HAP-1 (cell line): ENCODE results near the gene CDC14A.
"Not testable (repeated sequence)": the region's sequence is repeated elsewhere in the genome, so short reads cannot be mapped to it uniquely, and the experiment has no call there.

Source experiments
- DNase-seq, 2 experiments: peaks; one replicate each; pipeline ENCODE4 v3.0.0-alpha.2; 2016 to 2020; ENCODE audit warnings: low spot score in 2 of 2
- H3K27me3 ChIP-seq: fragments of 250-450 bp; sonication (Bioruptor Pico); 2 replicates; pipeline ENCODE4 v1.5.1; 2020; ENCODE audit warnings: low read depth, mild to moderate bottlenecking, moderate library complexity
- H3K36me3 ChIP-seq: fragments of 250-450 bp; sonication (Bioruptor Pico); replicated peaks from 2 replicates; pipeline ENCODE4 v1.5.1; 2020; ENCODE audit warnings: mild to moderate bottlenecking
- H3K4me1 ChIP-seq: fragments of 250-450 bp; sonication (Bioruptor Pico); 2 replicates; pipeline ENCODE4 v1.5.1; 2020; ENCODE audit warnings: mild to moderate bottlenecking
- H3K4me3 ChIP-seq: fragments of 250-450 bp; sonication (Bioruptor Pico); 2 replicates; pipeline ENCODE4 v1.5.1; 2020; ENCODE audit warnings: mild to moderate bottlenecking, moderate library complexity
- H3K9me3 ChIP-seq: fragments of 250-450 bp; sonication (Bioruptor Pico); 2 replicates; pipeline ENCODE4 v1.5.1; 2020; ENCODE audit warnings: mild to moderate bottlenecking, moderate library complexity
- in situ Hi-C: fragments of 300-500 bp; cut with MboI; formaldehyde crosslinking; loops from 3 replicates; pipeline ENCODE4 v1.14.3; 2020; ENCODE audit warnings: low sequenced_read_pairs, inconsistent platforms, mixed read lengths

The CDC14A gene

DNA sequence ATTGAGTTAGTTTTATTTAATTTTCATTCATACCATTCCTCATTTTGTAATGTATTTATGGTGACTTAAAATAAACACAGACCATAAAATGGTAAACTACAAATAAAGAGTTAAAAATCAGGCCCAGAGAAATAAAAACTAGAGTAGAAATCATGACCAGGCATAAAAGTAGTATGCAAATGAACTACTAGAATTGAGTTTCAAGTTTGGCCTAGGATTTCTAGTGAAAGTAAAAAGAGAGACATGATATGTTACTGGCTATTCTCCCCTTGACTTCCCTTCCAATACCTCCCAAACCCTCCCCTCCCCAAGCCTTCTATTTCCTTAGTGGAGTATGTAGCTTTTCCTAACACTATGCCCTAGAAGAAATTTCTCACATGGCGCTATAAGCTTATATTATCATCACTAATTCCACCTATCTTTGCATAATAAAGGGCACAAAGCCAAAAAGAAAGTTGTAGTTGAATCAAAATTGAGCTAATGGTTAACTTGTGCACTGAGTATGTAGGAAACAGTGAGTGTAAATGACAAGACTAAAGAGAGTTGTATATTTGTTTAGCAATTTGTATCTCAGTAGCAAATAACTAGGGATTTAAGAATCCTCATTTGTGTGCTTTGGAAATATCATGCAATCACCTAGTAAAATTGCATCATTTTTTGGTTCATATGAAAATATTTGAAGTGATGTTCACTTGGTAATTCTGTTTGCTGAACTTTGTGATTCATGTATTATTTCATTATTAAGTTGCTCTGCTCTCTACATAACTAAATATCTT, 29.7 kb upstream of the CDC14A start:
- Histone ChIP-seq H3K4me1 (peaks cover 22% of the 10 kb centered on the region), H3K36me3 (no peaks in the 10 kb centered on the region), H3K9me3 (no peaks in the 10 kb centered on the region), H3K4me3 (no peak overlapping the region), H3K27me3 (peaks cover 5% of the 10 kb centered on the region; the same call in 1 of the 2 replicates)
- in situ Hi-C loops, result no loop called here
- peak; percentile 22 to 55 for DNase-seq

DNA sequence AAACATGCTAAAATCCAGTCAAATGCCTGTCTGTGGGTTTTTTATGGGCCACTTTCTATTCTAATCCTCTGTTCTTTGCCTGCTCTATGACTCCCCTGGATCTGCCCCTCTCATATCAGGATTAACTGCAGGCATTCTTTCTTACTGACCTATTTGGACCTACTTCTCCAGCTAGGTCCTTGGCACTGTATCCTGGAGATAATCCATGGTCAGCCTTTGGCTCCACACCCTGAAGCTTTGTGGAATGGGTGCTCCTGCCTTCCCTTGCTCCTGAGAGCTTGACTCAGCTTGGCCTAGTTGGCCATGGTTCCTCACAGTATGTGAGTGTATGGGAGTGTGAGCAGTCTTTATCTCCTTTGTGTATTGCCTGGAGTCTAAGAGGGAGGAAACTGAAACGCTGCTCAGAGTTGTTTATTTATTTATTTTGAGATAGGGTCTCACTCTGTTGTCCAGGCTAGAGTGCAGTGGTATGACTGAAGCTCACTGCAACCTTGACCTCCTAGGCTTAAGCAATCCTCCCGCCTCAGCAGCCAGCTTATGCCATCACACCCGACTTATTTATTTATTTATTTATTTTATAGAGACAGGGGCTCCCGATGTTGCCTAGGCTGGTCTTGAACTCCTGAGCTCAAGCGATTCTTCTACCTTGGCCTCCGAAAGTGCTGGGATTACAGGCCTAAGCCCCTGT, 28.7 kb upstream of the CDC14A start:
- Histone ChIP-seq H3K36me3 (no peaks in the 10 kb centered on the region), H3K4me3 (no peak overlapping the region), H3K9me3 (no peaks in the 10 kb centered on the region), H3K27me3 (peaks cover 5% of the 10 kb centered on the region; the same call in 1 of the 2 replicates), H3K4me1 (peaks cover 22% of the 10 kb centered on the region)
- in situ Hi-C loops, result no loop called here
- peak in 1 of 2 experiments; percentile 30 for DNase-seq

- in situ Hi-C loops, result no loop called here
- peak in 1 of 2 experiments; percentile 65 for DNase-seq
Measured at GRCh38 chr1:100325415-100326324, 26.6 kb upstream of the CDC14A start.

DNA sequence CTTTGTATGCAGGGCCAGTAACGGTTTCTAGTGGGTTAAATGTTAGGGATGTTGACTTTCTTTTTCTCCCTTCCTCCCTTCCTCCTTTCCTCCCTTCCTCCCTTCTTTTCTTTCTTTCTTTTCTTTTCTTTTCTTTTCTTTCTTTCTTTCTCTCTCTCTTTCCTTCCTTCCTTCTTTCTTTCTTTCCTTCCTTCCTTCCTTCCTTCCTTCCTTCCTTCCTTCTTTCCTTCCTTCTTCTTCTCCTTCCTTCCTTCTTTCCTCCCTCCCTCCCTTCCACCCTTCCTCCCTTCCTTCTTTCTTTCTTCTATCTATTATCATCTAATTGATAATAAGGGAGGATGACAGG, 26.0 kb upstream of the CDC14A start:
- H3K36me3 ChIP-seq, H3K27me3 ChIP-seq, H3K9me3 ChIP-seq, H3K4me3 ChIP-seq, DNase-seq, in situ Hi-C loops: not testable (repeated sequence)
- H3K4me1 ChIP-seq, result peaks cover 22% of the 10 kb centered on the region

More at GRCh38 chr1:100325415-100326324, 26.6 kb upstream of the CDC14A start:
- no peaks in the 10 kb centered on the region for H3K36me3 ChIP-seq
- H3K4me3 ChIP-seq, result no peak overlapping the region
- H3K9me3 ChIP-seq, result no peaks in the 10 kb centered on the region
- peaks cover 22% of the 10 kb centered on the region for H3K4me1 ChIP-seq
- H3K27me3 ChIP-seq, result peaks cover 5% of the 10 kb centered on the region; the same call in 1 of the 2 replicates

GRCh38 chr1:100328133-100328532, 24.2 kb upstream of the CDC14A start:
- Histone ChIP-seq H3K36me3 (no peaks in the 10 kb centered on the region), H3K9me3 (no peaks in the 10 kb centered on the region), H3K4me3 (no peak overlapping the region), H3K4me1 (peaks cover 13% of the 10 kb centered on the region), H3K27me3 (peaks cover 5% of the 10 kb centered on the region; the same call in 1 of the 2 replicates)
- DNase-seq, result no peak
- in situ Hi-C loops, result no loop called here

- in situ Hi-C loops, DNase-seq: not testable (repeated sequence)
Measured at GRCh38 chr1:100331146-100331545, 21.2 kb upstream of the CDC14A start.

DNA sequence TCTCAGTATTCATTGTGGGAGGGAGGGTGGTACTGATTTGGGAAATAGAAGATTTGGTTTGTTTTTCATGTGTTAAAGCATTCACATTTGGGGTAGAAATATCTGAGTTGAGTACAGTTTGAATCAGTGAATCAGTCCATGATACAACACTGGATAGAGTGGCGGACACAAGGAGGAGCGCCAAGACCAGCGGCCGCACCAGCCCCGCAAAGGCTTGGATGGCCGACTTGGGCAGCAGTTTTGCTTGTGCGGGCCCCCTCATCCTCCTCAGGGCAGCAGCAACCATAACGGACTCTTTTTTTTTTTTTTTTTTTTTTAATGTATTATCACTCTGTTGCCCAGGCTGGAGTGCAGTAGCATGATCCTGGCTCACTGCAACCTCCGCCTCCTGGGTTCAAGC, 20.0 kb upstream of the CDC14A start:
- Histone ChIP-seq H3K36me3 (no peaks in the 10 kb centered on the region), H3K27me3 (no peaks in the 10 kb centered on the region; the same call in none of the 2 replicates), H3K4me3 (no peak overlapping the region), H3K9me3 (no peaks in the 10 kb centered on the region), H3K4me1 (no peaks in the 10 kb centered on the region)
- DNase-seq, result no peak
- in situ Hi-C loops, result no loop called here

More at GRCh38 chr1:100331146-100331545, 21.2 kb upstream of the CDC14A start:
- not testable (repeated sequence) for H3K36me3 ChIP-seq, H3K4me3 ChIP-seq, H3K4me1 ChIP-seq, H3K27me3 ChIP-seq, H3K9me3 ChIP-seq

DNA sequence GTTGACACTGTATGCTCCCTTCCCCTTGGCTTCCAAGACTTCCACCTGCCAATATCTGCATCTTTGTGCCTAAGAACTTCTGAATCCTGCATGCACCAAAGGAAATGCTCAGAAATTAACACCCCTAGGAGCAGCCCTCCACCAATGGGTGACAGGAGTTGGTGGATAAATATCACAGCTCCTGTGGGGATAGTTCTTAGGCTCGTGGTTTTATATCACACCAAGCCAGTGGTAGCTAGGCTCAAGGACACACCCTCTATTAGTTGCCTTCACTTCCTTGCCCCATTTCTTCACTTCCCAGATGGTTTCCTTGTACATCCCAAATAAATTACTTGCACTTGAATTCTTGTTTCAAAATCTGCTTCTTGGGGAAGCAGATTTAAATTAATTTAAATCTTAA, 16.9 kb upstream of the CDC14A start:
- H3K27me3 ChIP-seq, result no peaks in the 10 kb centered on the region; the same call in none of the 2 replicates
- no peak for DNase-seq
- in situ Hi-C loops, result no loop called here

GRCh38 chr1:100337878-100338277, 14.4 kb upstream of the CDC14A start:
- H3K4me1 ChIP-seq, in situ Hi-C loops, H3K36me3 ChIP-seq, DNase-seq, H3K9me3 ChIP-seq, H3K27me3 ChIP-seq, H3K4me3 ChIP-seq: not testable (repeated sequence)

More for the DNA sequence above, 16.9 kb upstream of the CDC14A start:
- Histone ChIP-seq H3K36me3 (no peaks in the 10 kb centered on the region), H3K9me3 (no peaks in the 10 kb centered on the region), H3K4me1 (no peaks in the 10 kb centered on the region), H3K4me3 (no peak overlapping the region)

DNA sequence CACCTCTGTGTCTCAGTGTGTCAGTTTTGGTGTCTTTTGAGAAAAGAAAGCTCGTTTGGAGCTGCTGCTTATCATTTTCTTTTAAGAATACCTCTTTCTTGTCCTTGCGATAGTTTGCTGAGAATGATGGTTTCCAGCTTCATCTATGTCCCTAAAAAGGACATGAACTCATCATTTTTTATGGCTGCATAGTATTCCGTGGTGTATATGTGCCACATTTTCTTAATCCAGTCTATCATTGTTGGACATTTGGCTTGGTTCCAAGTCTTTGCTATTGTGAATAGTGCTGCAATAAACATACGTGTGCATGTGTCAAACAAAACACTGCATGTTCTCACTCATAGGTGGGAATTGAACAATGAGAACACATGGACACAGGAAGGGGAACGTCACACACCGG, 12.6 kb upstream of the CDC14A start:
- H3K4me3 ChIP-seq, DNase-seq, in situ Hi-C loops, H3K27me3 ChIP-seq, H3K9me3 ChIP-seq, H3K36me3 ChIP-seq, H3K4me1 ChIP-seq: not testable (repeated sequence)

- in situ Hi-C loops, result no loop called here
- H3K9me3 ChIP-seq, result no peaks in the 10 kb centered on the region
- H3K27me3 ChIP-seq, result no peaks in the 10 kb centered on the region; the same call in none of the 2 replicates
- DNase-seq, result no peak
- no peak overlapping the region for H3K4me3 ChIP-seq
- no peaks in the 10 kb centered on the region for H3K4me1 ChIP-seq
- H3K36me3 ChIP-seq, result no peaks in the 10 kb centered on the region
Measured at GRCh38 chr1:100340494-100340893, 11.8 kb upstream of the CDC14A start.

DNA sequence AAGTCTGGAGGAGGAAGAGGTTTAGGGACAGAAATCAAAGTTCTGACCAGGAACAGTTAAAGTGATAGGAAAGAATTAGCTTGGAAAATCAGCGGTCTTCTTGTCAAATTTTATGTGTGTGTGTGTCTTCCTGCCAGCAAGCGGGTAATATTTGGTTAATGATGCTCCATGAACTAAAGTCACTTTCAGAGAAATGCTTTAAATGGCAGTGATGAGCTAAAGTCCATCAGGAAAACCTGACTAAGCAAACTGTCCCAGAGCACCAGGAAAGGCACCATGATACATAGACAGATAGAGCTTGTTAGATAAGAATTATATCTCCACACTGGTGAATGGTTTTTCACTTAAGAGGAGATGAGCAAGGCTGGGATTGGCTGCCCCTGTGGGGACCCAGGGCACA, 10.0 kb upstream of the CDC14A start:
- Histone ChIP-seq H3K4me1 (no peaks in the 10 kb centered on the region), H3K9me3 (no peaks in the 10 kb centered on the region), H3K36me3 (no peaks in the 10 kb centered on the region), H3K27me3 (no peaks in the 10 kb centered on the region), H3K4me3 (no peak overlapping the region)
- no peak for DNase-seq
- in situ Hi-C loops, result no loop called here

GRCh38 chr1:100343897-100344296, 8.4 kb upstream of the CDC14A start:
- Histone ChIP-seq H3K9me3 (no peaks in the 10 kb centered on the region), H3K27me3 (no peaks in the 10 kb centered on the region), H3K4me1 (no peaks in the 10 kb centered on the region), H3K4me3 (no peak overlapping the region), H3K36me3 (no peaks in the 10 kb centered on the region)
- in situ Hi-C loops, result no loop called here
- no peak for DNase-seq
